Occipital lobe (tissue), 2 donors: ENCODE results near the gene NCF4. TPM values are rescaled to one million over a fixed set of nuclear protein-coding genes. Genes with fewer than 3 reads are reported as not detected.

Source experiments
- DNase-seq: peaks from one replicate; lab custom pipeline; 2025; lab: John Stamatoyannopoulos, UW
- total RNA-seq: library from RNA; depleted of rRNA; stranded (reverse); fragments of >200 nt; gene quantifications from one replicate; pipeline ENCODE4 v1.2.3, GENCODE V29; 2014

NCF4 gene
- total RNA-seq, 1 donor from 2014 or later, result 2.5 TPM

DNA sequence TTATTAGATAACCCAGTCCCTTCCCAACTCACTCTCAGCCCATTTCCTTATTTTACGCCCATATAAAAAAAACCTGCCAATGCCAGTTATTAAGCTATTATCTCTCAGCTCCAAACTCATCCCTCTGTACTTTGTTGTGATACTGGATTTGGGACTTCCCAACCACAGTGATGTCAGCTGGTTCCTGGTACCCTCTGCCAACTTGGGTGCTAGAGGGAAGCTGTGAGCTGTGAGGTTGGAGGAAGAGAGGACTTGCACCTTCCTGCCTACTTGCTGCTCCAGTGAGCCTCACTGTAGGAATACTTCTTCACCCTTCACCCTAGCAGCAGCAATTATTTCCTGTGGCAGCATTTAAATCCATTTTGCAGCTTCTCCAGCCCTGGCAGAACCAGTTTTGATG lies 33.5 kb downstream of the NCF4 start:
- DNase-seq, result no peak

DNA sequence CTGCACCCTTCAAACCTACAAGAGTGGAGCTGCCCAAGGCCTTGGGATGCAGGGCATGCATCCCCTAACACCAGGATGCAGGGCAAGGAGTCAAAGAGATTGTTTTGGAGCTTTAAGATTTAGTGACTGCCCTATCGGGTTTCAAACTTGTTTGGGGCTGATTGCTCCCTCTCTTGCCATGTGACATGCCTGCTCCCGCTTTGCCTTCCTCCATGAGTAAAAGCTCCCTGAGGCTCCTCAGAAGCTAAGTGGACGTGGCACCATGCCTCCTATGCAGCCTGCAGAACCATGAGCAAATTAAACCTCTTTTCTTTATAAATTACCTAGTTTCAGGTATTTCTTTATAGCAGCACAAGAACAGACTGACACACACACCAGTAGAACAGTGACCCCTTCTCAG lies 36.8 kb downstream of the NCF4 start:
- no peak for DNase-seq

DNA sequence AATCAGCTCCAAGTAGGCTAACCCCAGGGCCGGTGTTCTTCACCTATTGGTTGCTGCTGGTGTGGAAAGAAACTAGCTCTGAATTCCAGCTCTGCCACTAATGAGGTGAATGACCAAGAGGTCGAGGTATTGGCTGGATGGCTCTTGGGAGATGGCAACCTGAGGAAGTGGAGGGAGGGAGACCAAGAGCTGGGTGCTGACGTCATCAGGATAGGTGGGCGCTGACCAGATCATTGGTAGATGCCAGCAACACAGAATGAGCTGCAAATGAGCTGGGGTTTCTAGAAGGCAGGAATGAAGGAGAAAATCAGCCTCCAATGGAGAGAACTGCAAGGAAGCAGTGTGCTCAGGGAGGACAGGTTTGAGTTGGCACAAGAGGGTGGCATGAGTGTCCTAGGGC lies 37.9 kb downstream of the NCF4 start:
- no peak for DNase-seq

DNA sequence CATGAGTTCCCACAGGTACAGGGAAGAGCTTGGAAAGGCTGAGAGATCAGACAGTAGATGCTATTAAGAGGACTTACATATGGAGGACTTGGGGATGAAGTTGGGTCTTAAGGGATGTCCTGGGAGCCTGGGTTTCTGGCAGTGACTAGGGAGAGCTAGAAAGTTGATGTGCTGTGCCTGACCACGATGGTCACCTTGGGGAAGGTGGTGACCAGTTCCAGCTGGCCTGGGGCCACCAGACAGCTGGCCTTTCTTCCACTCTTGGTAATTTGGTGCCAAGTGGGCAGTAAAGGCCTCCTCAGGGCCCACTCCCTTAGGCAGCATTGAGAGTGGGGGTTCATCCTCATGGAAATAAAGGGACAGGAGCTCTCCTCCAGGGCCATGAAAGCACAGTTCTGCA lies 38.7 kb downstream of the NCF4 start:
- no peak for DNase-seq

DNA sequence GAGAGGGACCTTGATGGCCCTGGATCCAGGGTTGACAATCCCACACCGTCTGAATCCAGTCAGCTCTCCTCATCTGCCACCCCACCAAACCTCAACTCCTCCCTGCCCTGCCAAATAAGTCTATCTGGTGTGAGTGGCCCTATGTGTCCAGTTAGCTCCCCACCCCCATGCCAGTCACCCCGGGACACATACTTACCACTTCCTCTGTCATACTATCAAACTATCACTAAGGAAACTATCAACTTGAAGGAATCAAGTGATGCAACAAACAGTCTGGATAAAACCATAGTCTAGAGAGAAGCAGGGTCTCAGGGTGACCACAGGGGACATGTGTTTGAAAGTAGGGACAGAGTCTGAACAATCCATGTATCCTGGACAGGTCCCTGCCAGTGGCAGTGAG lies 39.4 kb downstream of the NCF4 start:
- no peak for DNase-seq

DNA sequence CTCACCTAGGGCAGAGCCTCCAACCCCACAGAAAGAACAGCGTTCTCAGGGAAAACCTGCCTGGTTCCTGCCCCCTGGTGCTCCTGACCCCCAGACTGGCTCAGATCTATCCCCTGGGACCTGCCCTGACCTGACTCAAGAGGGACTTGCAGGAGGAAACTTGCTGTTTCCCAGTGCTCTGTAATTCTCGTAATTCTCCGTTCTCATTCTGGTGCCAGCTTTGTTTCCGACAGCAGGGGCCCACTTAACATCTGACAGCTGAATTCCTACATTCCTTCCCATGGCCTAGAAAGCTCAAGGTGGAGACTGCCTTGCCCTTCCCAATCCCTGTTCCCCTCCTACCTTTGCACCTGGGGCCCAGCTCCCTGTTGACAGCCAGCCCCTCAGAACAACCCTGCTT lies 40.1 kb downstream of the NCF4 start:
- DNase-seq, result no peak

DNA sequence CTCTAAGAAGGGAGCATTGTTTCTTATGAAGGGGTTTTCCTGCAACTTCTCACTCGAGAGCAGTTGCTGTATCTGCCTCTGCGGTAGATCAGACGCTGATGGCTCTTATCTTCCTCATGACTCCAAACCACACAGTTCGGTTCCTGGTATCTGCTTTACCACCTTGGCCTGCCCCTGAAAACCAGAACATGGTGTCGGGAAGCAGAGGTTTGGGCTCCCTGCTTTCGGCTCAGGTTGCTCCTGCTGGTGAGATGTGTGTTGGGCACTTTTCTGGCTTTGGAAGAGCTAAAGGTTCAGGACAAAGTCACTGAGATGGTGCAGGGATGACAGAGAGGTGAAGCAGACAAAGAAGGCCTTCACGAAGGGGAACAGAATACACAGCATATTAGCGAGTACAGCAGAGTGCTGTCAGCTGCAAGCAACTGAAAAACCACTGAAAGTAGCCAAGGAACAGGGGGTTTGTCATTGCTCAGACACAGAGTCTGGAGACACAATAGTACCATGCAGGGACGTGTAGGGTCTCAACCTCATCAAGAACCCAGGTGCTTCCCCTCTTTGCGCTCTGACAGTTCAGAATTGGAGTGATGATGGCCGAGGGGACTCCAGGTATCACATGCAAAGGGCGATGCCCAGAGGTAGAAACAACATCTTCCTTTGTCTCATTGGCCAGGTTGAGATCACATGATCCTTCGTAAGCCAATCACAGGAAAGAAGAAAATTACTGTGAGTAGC lies 40.8 kb downstream of the NCF4 start:
- DNase-seq, result no peak

DNA sequence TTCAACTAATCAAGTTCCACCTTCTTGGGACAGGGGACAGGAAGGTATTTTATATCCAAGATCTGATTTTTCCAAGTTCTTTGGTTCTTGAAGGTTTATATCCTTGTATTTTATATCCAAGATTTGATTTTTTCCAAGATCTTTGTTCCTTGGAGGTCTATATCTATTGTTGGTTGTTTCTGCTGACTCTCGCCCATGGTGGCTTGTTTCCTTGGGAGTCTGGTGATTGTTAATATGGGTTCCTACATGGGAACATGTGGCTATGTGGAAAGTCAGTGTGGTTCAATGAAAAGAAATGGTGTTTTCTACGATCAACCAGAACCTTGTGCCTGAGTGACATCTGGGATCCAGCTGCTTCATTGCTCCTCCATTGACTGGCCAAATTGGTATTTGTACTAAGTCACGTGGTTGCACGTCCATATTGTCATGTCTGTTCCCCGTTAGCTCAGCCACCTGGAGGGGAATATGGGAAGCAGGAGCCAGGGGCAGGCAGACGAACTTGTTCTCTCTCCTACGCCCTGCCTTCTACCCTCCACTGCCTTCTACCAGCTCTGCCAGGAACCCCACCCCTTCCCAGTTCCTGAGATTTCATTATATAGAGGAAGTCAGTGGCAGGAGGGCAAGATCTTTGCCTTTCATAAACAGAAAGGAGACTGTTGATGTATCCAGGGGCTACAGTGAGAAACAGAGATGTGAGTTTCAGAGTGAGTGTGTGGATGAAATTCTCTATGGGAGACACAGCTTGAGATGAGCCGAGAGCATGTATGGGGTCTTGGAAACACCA lies 41.5 kb downstream of the NCF4 start:
- no peak for DNase-seq

DNA sequence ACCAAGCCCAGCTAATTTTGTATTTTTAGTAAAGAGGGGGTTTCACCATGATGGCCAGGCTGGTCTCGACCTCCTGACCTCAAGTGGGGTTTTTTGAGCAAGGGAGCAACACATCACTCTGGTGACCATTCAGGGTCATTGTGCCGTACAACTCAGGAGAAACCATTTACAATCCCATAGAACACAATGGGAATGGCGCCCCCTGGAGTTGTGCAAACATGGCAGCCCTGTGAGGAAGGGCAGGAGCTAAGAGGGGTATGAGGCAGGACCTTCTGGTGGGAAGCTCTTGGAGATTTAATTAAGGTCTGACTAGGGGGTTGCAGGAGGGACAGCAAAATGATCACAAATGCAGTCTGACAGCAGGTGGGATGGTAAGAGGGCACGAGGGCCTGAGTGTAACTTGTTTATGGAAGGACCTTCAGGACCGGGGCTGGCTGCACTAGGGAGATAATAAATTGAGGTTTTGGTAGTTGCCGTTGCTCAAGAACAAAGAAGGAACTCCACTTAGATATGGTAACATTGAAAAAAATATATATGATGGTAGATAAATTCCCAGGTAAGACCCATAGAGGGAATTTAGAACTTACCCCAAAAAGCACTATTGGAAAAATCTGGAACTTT lies 43.6 kb downstream of the NCF4 start:
- no peak for DNase-seq

DNA sequence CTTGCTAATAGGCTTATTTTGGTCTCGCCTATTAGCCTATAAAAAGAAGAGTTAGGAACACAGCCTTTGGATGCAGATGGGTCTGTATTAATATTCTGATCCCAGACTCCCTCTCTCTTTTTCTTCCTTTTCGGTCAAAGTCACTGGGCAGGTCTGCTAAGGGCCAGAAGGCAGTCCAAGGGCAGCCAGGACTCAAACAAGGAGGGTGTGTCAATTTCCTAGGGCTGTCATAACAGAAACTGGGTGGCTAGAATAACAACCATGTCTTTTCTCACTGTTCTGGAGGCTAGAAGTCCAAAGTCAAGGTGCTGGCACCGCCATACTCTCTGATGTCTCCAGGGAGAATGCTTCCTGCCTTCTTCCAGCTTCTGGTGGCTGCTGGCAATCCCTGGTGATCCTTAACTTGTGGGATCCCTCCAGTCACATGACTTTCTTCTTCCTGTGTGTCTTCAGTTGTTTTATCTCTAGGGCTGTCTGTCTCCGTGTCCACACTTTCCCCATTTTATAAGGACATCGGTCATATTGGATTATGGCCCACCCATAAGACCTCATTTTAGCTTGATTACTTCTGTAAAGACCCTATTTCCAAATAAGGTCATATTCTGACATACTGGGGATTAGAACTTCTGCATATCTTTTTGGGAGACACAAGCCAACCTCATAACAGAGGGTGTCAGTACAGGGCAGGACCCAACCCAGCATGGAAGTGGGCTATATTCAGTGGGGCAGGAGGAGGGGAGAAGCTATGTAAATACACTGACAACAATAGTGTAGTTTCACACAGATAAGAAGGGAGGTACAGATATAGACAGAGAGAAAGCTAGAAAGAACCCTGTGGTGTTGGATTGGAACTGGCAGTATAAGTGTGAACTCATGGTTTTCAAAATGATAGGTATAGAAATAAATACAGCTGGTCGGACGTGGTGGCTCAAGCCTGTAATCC lies 46.7 kb downstream of the NCF4 start:
- DNase-seq, result no peak

DNA sequence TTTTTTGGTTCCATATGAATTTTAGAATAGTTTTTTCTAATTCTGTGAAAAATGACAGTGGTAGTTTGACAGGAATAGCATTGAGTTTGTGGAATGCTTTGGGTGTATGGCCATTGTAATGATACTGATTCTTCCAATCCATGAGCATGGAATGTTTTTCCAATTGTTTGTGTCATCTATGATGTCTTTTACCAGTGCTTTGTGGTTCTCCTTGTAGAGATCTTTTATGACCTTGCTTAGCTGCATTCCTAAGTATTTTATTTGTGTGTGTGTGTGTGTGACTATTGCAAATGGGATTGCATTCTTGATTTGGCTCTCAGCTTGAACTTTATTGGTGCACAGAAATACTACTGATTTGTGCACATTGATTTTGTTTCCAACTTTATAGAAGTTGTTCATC lies 49.7 kb downstream of the NCF4 start:
- DNase-seq, result no peak

DNA sequence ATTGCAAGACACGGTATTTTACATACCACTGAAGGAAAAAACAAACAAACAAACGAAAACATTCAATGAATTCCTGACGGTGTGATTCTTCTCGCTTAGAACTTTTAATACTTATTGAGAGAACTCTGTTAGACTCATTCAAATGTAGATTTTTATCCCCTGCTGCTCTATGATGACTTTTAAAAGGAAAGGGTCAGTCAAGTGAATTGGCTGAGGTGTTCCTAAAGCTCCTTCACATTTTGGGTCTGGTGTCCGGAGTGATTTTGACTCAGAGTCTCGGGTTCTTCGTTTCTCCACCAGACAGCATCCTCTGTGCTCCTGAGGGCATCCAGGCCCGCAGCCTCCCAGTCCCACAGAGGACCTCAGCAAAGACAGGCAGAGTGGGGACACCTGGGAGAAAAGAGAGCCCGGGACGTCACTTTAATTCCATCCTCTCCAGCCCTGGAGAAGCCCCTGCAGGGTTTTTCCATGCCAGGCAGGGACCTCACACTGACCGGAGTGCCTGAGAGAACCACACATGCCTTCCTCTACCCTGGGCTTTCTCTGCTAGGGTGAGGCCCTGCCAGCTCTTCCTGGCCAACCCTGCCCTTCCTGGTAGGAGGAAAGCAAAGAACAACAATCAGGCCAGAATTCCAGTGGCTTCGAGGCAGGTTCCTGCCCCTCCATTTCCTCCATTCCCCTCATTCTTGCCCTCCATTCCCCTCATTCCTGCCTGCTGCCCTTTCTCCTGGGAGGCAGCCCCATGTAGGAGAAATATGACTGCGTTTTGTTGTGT lies 51.3 kb downstream of the NCF4 start:
- no peak for DNase-seq

DNA sequence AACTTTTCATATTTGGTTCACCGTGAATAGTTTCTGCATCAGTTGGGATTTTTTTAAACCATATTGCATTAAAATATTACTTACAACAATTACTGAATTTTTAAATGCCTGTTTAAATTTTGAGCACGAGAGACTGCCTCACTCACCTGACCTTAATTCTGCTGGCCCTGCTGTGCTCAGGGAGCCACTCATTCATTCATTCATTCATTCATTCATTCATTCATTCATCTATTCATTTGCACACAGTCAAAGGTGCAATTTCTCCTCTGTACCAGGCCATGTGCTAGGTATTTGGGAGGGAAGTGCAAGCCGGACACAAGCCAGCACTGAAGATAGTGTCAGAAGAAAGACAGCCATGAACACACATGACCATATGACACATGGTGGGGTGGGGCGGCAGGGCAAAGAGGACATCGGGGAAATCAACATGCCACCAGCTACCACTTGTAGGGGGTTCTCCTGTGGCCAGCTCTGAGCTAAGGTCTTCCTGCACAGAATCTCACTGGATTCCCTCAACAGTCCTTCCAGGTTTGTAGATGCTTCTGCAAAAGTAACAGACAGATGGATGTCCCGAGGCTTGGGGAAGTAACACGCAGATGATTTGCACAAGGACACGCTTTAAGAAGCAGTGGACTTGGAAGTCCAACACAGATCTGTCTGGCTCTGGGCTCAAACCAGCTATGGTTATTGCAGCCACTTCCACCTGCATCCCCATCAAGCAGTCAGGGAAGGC lies 52.1 kb downstream of the NCF4 start:
- no peak for DNase-seq

DNA sequence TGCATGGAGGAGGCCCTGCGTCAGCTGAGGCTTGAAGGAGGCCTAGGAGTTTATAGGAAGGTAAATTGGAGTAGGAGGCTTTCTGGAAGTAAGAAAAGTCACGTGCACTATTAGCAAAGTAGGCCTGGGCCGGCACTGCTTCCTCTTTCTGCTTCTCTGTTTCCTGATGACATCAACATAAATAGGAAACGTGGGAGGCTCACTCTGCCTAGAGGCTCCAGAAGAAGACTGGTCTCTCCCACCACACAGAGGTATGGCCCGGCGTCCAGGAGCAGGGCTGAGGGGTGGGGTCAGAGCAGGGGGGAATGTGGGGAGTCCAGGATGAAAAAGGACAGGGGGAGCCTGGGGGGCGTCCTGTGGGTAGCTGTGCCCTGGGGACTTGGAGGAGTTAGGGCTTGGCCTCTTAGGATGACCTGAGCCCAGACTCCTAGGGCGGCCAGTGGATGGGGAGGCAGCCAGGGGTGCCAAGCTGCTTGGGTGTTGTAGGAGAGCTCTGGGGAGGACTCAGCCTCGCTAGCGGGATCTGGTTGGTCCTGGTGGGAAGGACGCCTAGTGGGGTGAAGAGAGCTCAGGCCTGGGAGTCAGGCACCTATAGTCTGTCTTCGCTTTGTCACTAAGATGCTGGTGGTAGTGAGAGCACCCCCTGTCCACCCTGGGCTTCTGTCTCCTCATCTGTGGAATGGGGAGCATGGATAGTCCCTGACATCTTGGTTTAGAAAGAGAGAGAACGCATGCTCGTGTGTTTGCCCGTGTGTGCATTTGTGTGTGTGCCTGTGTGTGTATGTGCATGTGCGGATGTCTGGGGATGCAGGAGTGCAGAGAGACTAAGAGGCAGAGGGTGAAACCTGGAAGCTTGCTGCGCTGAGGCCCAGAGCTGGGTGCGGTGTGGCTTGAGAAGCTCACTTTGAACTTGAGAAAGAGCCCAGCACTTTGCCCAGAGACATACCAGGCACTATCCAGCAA lies 52.9 kb downstream of the NCF4 start, which contains the start of gene CSF2RB:
Gene CSF2RB (plus strand): TSS at position 202 of the 963 bp plus-strand sequence. CDS start 8,580 bp downstream, outside the sequence.
- peak; percentile 12 for DNase-seq

DNA sequence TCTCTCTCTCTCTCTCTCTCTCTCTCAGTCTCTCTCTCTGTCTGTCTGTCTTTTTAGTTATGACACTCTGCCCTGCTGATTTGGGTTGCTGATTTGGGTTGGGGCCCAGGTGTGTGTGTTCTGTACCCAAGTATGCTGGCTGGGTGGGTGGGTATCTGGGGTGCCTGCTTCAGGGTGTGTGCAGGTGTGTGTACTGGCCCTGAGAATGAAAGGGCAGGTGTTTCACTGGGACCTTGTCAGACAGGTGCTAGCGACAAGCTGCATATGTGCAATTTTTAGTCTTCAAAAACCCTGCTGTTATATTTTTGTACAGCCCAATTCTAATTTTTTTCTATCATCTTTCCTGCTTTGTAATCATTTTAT lies 53.6 kb downstream of the NCF4 start:
- no peak for DNase-seq

DNA sequence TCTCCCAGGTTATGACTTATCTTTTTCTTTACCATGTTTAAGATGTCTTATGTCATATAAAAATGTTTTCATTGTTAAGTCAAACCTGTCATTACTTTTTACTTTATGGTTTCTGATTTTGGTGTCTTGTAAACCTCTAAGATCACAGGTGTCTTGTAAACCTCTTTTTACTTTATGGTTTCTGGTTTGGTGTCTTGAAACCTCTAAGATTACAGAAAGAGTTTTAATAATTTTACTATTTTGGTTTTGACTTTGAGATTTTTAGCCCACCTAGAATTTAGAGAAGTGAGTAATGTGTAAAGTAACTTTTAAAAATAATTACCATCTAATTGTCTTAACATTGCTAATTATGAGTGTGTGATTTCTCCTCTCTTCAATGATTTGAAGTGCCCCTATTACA lies 55.2 kb downstream of the NCF4 start:
- no peak for DNase-seq

DNA sequence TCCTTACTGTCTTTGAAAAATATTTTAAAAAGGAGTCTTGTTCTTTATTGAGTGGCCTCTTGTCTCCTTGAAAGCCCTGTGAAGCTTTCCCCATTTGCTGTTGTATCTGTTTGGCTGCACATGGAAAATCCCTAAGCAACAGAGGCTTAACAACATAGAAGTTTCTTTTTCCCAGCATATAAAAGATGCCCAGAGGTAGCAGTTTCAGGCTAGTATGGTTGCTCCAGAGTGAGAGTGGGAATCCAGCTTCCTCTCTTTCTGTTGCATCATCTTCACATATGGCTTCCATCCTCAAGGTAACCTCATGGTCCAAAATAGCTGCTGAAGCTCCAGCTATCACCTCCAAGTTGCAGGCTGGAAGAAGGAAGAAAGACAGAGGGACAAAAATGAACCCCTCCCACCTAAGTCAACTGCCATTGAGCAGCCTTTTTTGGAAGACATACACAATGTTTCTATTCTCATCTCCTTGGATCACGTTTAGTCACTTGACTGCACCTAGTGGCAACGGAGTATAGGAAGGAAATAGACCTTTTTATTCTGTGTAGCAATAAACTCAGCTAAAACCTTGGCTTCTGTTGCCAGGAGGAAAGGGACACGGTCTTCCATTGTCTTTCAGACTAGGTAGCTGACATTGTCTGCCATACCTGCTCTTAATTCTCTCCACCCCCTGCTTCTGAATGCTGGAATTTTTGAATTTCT lies 57.9 kb downstream of the NCF4 start:
- no peak for DNase-seq
